ENCODE results near the gene ASB2.

- no peak for TF ChIP-seq EZH2 (IDR thresholded peaks at IDR 0.05; ENCODE audit: borderline replicate concordance, low read depth, low read length, severe bottlenecking)
- TF ChIP-seq CTCF (IDR thresholded peaks at IDR 0.05; ENCODE audit: borderline replicate concordance, extremely low read depth, low read length, poor library complexity, severe bottlenecking), result no peak
These were observed 35.9 kb downstream of the ASB2 start for GRCh38 chr14:93940437-93940836.

Measured in DND-41 (cell line).